HUES6 (cell line): ENCODE data around the gene SOS1.

ENCODE experiments used
- H3K27ac ChIP-seq: 2 replicates; pipeline ENCODE4 v1.7.0; 2013; ENCODE audit warnings: low read depth, mild to moderate bottlenecking, low read length, inconsistent platforms
- H3K27me3 ChIP-seq: 2 replicates; pipeline ENCODE4 v1.6.1; 2013; ENCODE audit warnings: low read length; ENCODE audit not compliant: control insufficient read depth, insufficient read depth
- H3K36me3 ChIP-seq: 2 replicates; pipeline ENCODE4 v1.6.1; 2013; ENCODE audit warnings: low read length; ENCODE audit not compliant: control insufficient read depth, insufficient read depth
- H3K4me1 ChIP-seq: 2 replicates; pipeline ENCODE4 v1.6.1; 2013; ENCODE audit warnings: low read length; ENCODE audit not compliant: control insufficient read depth, insufficient read depth
- H3K4me3 ChIP-seq: 2 replicates; pipeline ENCODE4 v1.5.1; 2013; ENCODE audit warnings: low read depth, low read length
- H3K9ac ChIP-seq: one replicate; pipeline ENCODE4 v1.6.1; 2013; ENCODE audit warnings: mild to moderate bottlenecking, low read length
- H3K9me3 ChIP-seq: 2 replicates; pipeline ENCODE4 v1.6.1; 2013; ENCODE audit warnings: low read depth, low read length; ENCODE audit not compliant: control insufficient read depth, insufficient read depth

The SOS1 gene

DNA sequence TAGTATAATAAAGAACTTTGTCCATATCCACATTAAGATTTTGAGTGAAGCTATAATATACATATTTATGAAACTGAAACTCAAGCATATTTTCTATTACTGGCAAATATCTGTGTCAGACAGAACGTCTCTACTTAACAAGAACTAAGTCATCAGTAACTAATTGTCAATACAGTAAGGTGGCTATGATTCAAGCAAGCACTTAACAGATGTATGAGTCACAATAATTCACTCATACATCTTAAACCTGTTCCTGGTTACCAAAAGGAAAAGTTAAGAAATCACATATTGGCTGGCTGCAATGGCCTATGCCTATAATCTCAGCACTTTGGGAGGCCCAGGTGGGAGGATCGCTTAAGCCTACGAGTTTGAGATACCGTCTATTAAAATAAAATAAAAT lies 96.0 kb downstream of the SOS1 start:
- H3K36me3 ChIP-seq: peaks cover 13% of the 10 kb centered on the region
- H3K27me3 ChIP-seq: no peaks in the 10 kb centered on the region
- no peak overlapping the region for H3K9ac ChIP-seq
- H3K9me3 ChIP-seq: no peaks in the 10 kb centered on the region
- no peak overlapping the region for H3K27ac ChIP-seq
- no peak overlapping the region for H3K4me3 ChIP-seq
- H3K4me1 ChIP-seq: peaks cover 10% of the 10 kb centered on the region; the same call in 1 of the 2 replicates

DNA sequence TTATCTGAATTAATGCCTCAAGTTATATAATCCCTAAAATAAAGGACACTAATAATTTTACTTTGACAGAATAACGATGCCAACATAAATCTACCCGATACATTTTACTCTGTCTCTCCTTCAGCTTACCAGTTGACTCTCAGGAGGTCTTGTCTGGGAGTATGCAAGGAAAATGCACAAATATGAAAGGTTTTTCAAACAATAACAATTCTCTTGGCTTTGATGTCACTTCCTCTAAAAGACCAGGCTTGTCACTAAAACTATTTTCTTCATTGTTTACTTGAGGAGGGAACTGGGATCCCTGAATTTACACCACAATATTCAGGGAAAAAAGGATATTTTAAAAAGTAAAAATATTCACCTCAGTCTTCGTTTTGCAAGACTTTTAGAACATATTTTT lies 97.2 kb downstream of the SOS1 start:
- peaks cover 13% of the 10 kb centered on the region for H3K36me3 ChIP-seq
- H3K4me3 ChIP-seq: no peak overlapping the region
- peaks cover 17% of the 10 kb centered on the region; the same call in 1 of the 2 replicates for H3K4me1 ChIP-seq
- H3K9ac ChIP-seq: no peak overlapping the region
- H3K27me3 ChIP-seq: no peaks in the 10 kb centered on the region
- H3K27ac ChIP-seq: no peak overlapping the region
- H3K9me3 ChIP-seq: no peaks in the 10 kb centered on the region

DNA sequence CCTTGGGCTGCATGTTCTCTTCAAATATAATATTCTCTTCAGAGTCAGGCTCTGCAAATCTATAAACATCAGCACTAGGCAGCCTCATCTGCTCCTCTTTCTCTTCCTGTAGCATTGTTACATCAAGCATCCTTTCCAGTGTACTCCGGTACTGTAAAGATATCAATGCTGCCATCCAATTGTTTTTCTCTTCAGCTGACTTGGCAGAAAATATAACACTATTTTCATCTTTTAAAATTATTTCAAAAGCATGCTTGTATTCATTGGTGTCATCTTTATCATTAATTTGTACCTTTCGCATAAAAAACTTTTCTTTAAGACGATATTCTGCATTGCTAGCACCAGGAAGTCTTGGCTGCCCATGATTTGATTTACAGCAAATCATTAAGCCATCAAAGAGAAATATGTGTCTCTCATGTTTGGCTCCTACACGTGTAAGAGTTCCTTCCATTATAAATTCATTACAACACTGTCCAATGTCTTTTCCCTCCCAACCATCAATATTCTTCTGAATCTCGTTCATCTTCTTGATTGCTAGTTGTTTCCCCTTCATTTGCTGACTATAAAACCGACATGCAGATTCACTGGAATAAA lies 98.1 kb downstream of the SOS1 start:
- H3K27me3 ChIP-seq: no peaks in the 10 kb centered on the region
- no peak overlapping the region for H3K27ac ChIP-seq
- H3K4me3 ChIP-seq: no peak overlapping the region
- peaks cover 16% of the 10 kb centered on the region; the same call in 1 of the 2 replicates for H3K4me1 ChIP-seq
- no peak overlapping the region for H3K9ac ChIP-seq
- H3K36me3 ChIP-seq: peaks cover 10% of the 10 kb centered on the region
- no peaks in the 10 kb centered on the region for H3K9me3 ChIP-seq

DNA sequence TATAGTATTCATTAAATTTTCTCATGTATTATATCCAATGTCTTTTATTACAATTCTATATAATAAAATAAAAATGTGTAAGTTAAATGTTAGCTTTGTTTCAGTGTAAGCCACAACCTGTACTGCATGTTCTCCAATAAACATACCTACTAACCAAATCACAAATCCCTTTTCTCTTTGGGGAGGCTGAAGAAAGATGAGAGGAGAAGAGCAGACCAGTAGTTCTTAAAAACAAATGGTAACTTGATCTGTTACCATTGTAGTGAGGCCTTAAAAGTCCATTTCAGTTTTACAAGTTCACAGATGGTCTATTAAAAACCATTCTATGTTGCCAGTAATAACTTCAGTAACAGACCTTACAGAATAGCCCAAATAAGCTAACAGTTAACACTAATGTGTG lies 100.5 kb downstream of the SOS1 start:
- no peaks in the 10 kb centered on the region for H3K27me3 ChIP-seq
- H3K9ac ChIP-seq: no peak overlapping the region
- H3K27ac ChIP-seq: no peak overlapping the region
- peaks cover 10% of the 10 kb centered on the region for H3K36me3 ChIP-seq
- H3K4me1 ChIP-seq: peaks cover 14% of the 10 kb centered on the region; the same call in 1 of the 2 replicates
- H3K9me3 ChIP-seq: no peaks in the 10 kb centered on the region
- H3K4me3 ChIP-seq: no peak overlapping the region

DNA sequence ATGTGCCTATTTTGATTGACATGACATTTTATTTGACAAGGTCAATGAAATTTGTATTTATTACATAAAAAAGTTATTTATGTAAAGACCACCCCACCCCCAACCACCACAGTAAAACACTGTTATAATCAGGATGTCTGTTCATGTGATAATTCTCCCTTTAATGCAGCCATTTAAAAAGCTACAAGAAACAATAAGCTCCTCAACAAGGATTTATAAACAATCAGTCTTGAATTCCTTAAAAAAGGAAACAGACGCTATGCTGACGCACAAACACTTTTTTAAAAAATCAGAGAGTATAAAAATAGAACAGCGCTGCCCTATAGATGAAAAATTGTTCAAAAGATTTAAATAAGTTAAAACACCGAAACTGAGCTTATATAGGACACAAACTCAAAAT lies 102.2 kb downstream of the SOS1 start:
- peaks cover 12% of the 10 kb centered on the region for H3K36me3 ChIP-seq
- H3K27ac ChIP-seq: peak overlapping the region; percentile 42; the same call in 1 of the 2 replicates
- H3K9ac ChIP-seq: no peak overlapping the region
- no peaks in the 10 kb centered on the region for H3K9me3 ChIP-seq
- H3K4me1 ChIP-seq: peaks cover 14% of the 10 kb centered on the region; the same call in 1 of the 2 replicates
- H3K4me3 ChIP-seq: no peak overlapping the region
- H3K27me3 ChIP-seq: no peaks in the 10 kb centered on the region

DNA sequence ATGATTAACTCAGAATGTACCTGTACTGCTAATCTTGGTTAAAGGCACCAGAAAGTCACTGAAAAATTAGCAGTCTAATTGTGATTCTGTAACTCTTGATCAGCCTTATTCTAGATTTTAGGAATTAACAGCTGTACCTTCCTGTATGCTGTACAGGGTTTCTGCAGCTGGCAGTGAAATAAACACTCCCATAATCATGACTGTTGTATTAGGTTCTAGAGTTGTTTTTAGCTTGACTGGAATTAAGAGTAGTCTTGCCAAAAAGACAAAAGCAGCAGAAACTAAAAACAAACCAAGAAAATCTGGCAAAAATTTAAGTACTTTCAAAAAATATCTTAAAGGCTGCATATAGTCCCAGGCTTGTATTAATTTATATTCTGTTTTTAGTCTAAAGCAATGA lies 103.5 kb downstream of the SOS1 start:
- Histone ChIP-seq H3K4me1 (peaks cover 14% of the 10 kb centered on the region; the same call in 1 of the 2 replicates), H3K27ac (no peak overlapping the region), H3K9ac (no peak overlapping the region), H3K4me3 (no peak overlapping the region), H3K27me3 (no peaks in the 10 kb centered on the region), H3K36me3 (peaks cover 17% of the 10 kb centered on the region), H3K9me3 (no peaks in the 10 kb centered on the region)

DNA sequence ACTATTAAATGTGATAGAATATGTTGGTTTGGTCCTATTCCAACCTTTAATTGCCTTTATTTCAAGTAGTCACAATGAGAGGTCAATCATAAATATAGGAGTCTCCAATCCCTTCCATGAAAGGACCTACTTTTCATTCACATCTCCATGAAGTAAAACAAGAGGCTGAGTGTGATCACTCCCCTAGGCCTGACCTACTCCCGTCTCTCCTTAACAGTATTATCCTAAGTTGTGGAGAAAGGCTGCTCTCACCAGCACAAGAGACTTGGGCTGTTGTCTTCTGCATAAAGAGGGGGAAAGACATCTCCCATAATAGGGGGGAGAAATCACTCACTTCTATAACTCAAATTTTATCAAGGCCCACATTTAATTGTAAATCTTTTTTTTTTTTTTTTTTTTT lies 105.4 kb downstream of the SOS1 start:
- Histone ChIP-seq H3K9ac (no peak overlapping the region), H3K4me3 (no peak overlapping the region), H3K27ac (no peak overlapping the region), H3K9me3 (no peaks in the 10 kb centered on the region), H3K4me1 (peaks cover 14% of the 10 kb centered on the region; the same call in 1 of the 2 replicates), H3K36me3 (peaks cover 24% of the 10 kb centered on the region), H3K27me3 (no peaks in the 10 kb centered on the region)

DNA sequence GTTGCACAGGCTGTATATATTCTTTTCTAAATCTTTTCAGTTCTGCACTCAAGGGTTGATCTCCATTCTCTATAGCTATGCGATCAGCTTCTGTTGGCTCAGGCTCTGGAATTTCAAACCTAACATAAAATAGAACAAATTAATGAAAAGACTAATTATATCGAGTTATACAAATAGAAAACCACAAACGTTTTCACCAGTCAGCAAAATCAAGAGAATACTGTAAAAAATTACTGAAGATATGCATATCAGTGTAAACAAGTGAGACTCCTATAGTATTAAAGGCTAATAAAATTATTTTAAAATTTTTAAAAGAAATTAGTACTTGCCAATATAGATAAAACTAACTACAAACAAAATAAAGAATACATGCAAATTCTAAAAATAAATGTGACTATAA lies 107.0 kb downstream of the SOS1 start:
- Histone ChIP-seq H3K27me3 (no peaks in the 10 kb centered on the region), H3K9ac (no peak overlapping the region), H3K4me3 (no peak overlapping the region), H3K27ac (no peak overlapping the region), H3K4me1 (peaks cover 9% of the 10 kb centered on the region; the same call in 1 of the 2 replicates), H3K36me3 (peaks cover 32% of the 10 kb centered on the region), H3K9me3 (no peaks in the 10 kb centered on the region)

DNA sequence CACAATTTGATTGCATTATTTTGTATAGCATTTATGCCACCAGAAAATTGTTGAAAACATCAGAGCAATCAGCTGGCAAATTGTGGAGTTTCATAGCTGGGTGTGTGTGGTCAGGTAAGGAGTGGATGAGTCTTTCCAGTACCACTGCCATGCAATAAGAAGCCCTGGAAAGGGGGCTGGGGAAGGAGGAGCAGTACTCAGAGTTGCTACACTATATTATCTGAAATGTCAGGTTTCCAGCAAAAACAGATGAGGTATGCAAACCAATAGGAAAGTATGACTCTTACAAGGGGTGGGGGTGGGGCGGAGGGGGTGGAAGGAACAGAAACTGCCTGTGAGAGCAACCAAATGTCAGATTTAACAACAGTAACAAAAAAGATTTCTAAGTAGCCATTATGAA lies 112.2 kb downstream of the SOS1 start:
- Histone ChIP-seq H3K9me3 (no peaks in the 10 kb centered on the region), H3K36me3 (peaks cover 55% of the 10 kb centered on the region), H3K27ac (no peak overlapping the region), H3K27me3 (no peaks in the 10 kb centered on the region), H3K4me3 (no peak overlapping the region), H3K9ac (no peak overlapping the region), H3K4me1 (no peaks in the 10 kb centered on the region)

DNA sequence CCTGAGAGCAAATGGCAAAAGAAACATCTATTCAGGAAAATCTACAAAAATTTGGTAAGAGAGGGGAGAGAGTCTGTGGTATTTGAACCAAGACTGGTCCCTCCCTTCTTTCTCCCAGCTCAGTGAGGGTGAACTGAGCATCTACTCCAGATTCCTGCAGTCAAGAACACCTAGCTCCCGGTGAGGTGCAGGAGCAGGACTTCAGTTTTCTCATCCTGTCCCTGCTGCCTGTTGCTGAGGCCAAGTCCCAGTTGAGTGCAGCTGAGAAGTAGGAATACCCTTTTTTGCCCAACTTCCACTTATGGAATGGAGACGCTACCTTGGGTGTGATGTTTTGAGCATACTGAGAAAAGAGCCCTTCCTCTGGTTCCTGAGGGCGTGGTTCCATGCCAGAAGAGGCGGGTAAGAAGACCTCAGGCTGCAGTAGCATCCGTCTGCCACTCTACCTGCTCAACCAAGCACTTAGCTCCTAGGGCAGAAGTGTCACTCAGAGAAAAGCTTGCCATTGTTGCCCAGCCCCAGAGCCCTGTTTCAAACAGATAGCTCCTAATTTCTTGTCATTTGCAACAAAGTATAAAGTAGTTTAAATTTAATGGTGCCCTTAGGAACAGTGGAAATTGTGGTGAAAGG lies 112.9 kb downstream of the SOS1 start:
- Histone ChIP-seq H3K4me1 (no peaks in the 10 kb centered on the region), H3K27ac (no peak overlapping the region), H3K27me3 (no peaks in the 10 kb centered on the region), H3K4me3 (no peak overlapping the region), H3K9ac (no peak overlapping the region), H3K36me3 (peaks cover 50% of the 10 kb centered on the region), H3K9me3 (no peaks in the 10 kb centered on the region)

DNA sequence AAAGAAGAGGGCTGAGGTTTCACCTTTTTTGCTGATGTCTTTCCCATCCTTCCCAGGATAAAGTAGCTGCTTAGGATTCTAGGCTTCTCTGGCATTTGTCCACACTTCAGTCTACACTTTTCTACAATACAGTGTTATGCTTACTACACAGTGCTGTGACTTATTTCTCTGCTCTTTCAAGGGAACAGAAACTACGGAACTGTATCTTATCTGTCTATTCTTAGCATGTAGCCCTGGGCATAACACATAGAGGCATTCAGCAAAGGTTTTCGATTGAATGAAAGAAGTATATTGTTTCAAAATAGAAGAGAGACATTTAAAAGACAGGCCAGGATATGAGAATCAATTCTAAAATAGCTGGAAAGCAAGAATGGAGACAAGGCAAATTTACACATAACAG lies 120.3 kb downstream of the SOS1 start:
- H3K27me3 ChIP-seq: no peaks in the 10 kb centered on the region
- peaks cover 8% of the 10 kb centered on the region; the same call in 1 of the 2 replicates for H3K4me1 ChIP-seq
- peaks cover 41% of the 10 kb centered on the region for H3K36me3 ChIP-seq

More for the DNA sequence above, 120.3 kb downstream of the SOS1 start:
- no peak overlapping the region for H3K27ac ChIP-seq
- H3K9ac ChIP-seq: no peak overlapping the region
- no peak overlapping the region for H3K4me3 ChIP-seq
- H3K9me3 ChIP-seq: no peaks in the 10 kb centered on the region
